Suprapubic skin (tissue), 4 donors: Measurements from ENCODE around the gene PEPD.

Experiments used
- CTCF ChIP-seq, 2 donors: fragments of 200-600 bp in 1 of 2; fragments of 450-650 bp in 1 of 2; sonication (generic) in 1 of 2; IDR thresholded peaks; one replicate each; pipeline ENCODE4 v1.5.1; 2016 to 2019; ENCODE audit warnings: antibody characterized with exemption in 2 of 2, mild to moderate bottlenecking in 1 of 2, moderate library complexity in 1 of 2
- EP300 ChIP-seq: sonication (generic); formaldehyde crosslinking; IDR thresholded peaks from one replicate; pipeline ENCODE4 v1.6.1; 2017; ENCODE audit warnings: antibody characterized with exemption
- POLR2A ChIP-seq, 2 donors: fragments of 450-650 bp; IDR thresholded peaks; one replicate each; pipeline ENCODE4 v1.6.1; 2017; ENCODE audit warnings: antibody characterized with exemption in 2 of 2, mild to moderate bottlenecking in 2 of 2, moderate library complexity in 2 of 2
- POLR2AphosphoS5 ChIP-seq, 3 donors: sonication (generic); formaldehyde crosslinking; IDR thresholded peaks; one replicate each; pipeline ENCODE4 v1.6.1; 2017; ENCODE audit warnings: antibody characterized with exemption in 3 of 3

- no peak for TF ChIP-seq CTCF (IDR thresholded peaks at IDR 0.05)
- no peak for TF ChIP-seq POLR2AphosphoS5 (IDR thresholded peaks at IDR 0.05)
- no peak for TF ChIP-seq POLR2A (IDR thresholded peaks at IDR 0.05)
- TF ChIP-seq EP300: no peak
Observed at GRCh38 chr19:33471111-33471996, 50.2 kb downstream of the PEPD start.
